K562 (cell line): ENCODE results near the gene SMG9. TPM values are rescaled to one million over a fixed set of nuclear protein-coding genes. Genes with fewer than 3 reads are reported as not detected.

Experiments
- BMI1 ChIP-seq: fragments of 150-350 bp; IDR thresholded peaks from 2 replicates; pipeline ENCODE4 v1.6.1; 2014; ENCODE audit warnings: low read length
- COPS2 ChIP-seq: fragments of 450-650 bp; conservative IDR thresholded peaks from 2 replicates; pipeline ENCODE4 v1.6.1; 2016; ENCODE audit warnings: mild to moderate bottlenecking, moderate library complexity
- FOXK2 ChIP-seq, 2 experiments: fragments of 450-650 bp; IDR thresholded peaks in 1 of 2; conservative IDR thresholded peaks in 1 of 2; 2 replicates each; pipeline ENCODE4 v1.6.1; 2016; ENCODE audit warnings: low read depth in 2 of 2, mild to moderate bottlenecking in 1 of 2
- FOXP1 ChIP-seq: sonication (generic); formaldehyde crosslinking; IDR thresholded peaks from 2 replicates; pipeline ENCODE4 v1.8.0; 2022; ENCODE audit warnings: mild to moderate bottlenecking, missing genetic modification reagents
- FUS ChIP-seq: fragments of 200-400 bp; formaldehyde crosslinking; optimal IDR thresholded peaks from 2 replicates; pipeline ENCODE3; 2017; ENCODE audit warnings: low read depth, low read length
- MBD2 ChIP-seq: sonication (generic); IDR thresholded peaks from 2 replicates; pipeline ENCODE4 v1.6.1; 2016; ENCODE audit warnings: low read depth, borderline replicate concordance
- MYBL2 ChIP-seq, 2 experiments: fragments of 450-650 bp in 1 of 2; sonication (generic) in 1 of 2; formaldehyde crosslinking in 1 of 2; IDR thresholded peaks; 2 replicates each; pipeline versions ENCODE4 v1.6.1 to v1.8.1; 2017 to 2022; ENCODE audit warnings: borderline replicate concordance in 1 of 2, inconsistent platforms in 1 of 2, low read depth in 1 of 2, mild to moderate bottlenecking in 1 of 2, missing genetic modification reagents in 1 of 2, moderate library complexity in 1 of 2
- NKRF ChIP-seq: fragments of 450-650 bp; IDR thresholded peaks from 2 replicates; pipeline ENCODE4 v1.6.1; 2016; ENCODE audit warnings: borderline replicate concordance
- RREB1 ChIP-seq: fragments of 250-450 bp; sonication (Bioruptor Pico); IDR thresholded peaks from 2 replicates; pipeline ENCODE4 v1.4.0; 2020
- STAT5A ChIP-seq: IDR thresholded peaks from 2 replicates; pipeline ENCODE4 v1.6.1; 2012; ENCODE audit warnings: low read length, inconsistent platforms, borderline replicate concordance
- TCF15 ChIP-seq: fragments of 250-450 bp; sonication (Bioruptor Pico); IDR thresholded peaks from 2 replicates; pipeline ENCODE4 v1.8.0; 2022; ENCODE audit warnings: moderate library complexity, mild to moderate bottlenecking, inconsistent platforms
- ZBTB8A ChIP-seq: fragments of 450-650 bp; IDR thresholded peaks from 2 replicates; pipeline ENCODE4 v1.6.1; 2018; ENCODE audit warnings: mild to moderate bottlenecking, moderate library complexity; ENCODE audit not compliant: partially characterized antibody
- ZNF174 ChIP-seq: fragments of 250-450 bp; sonication (Bioruptor Pico); IDR thresholded peaks from 2 replicates; pipeline ENCODE4 v1.4.0; 2020; ENCODE audit warnings: mild to moderate bottlenecking
- ZNF436 ChIP-seq: fragments of 250-450, 450-650 bp; sonication (Bioruptor Pico); formaldehyde crosslinking; IDR thresholded peaks from 2 replicates; pipeline ENCODE4 v1.7.0; 2020; ENCODE audit warnings: mild to moderate bottlenecking
- ZNF586 ChIP-seq: fragments of 450-650 bp; formaldehyde crosslinking; conservative IDR thresholded peaks from 2 replicates; pipeline ENCODE4 v1.4.0; 2020; ENCODE audit warnings: mild to moderate bottlenecking, moderate library complexity
- ZNF668 ChIP-seq: fragments of 250-450 bp; sonication (Bioruptor Pico); IDR thresholded peaks from 2 replicates; pipeline ENCODE4 v1.8.0; 2022; ENCODE audit warnings: mild to moderate bottlenecking, inconsistent platforms
- ZNF766 ChIP-seq: fragments of 200-800 bp; sonication (Bioruptor generic); conservative IDR thresholded peaks from 2 replicates; pipeline ENCODE4 v1.6.1; 2016; ENCODE audit warnings: missing genetic modification characterization, missing compliant biosample characterization
- polyA plus RNA-seq, 8 experiments: library from polyadenylated mRNA; depleted of rRNA in 4 of 8; stranded (reverse) in 5 of 8; unstranded in 3 of 8; fragments of >200 nt; fragmentation: Nextera tagmentation in 2 of 8; fragmentation: Illumina TruSeq in 1 of 8; extraction: Ambion mirVana in 2 of 8; extraction: Trizol in 1 of 8; gene quantifications; 2 replicates each; pipeline versions ENCODE4 v1.2.1 to v1.2.3, GENCODE V29; 2011 to 2014; ENCODE audit warnings: inconsistent platforms in 1 of 8, missing spikeins in 1 of 8
- total RNA-seq, 7 experiments: library from RNA; depleted of rRNA in 6 of 7; stranded (reverse); fragments of >200 nt in 6 of 7; fragmentation: Illumina TruSeq in 2 of 7; extraction: Trizol in 2 of 7; gene quantifications; 2 replicates each; pipeline versions ENCODE4 v1.2.1 to v1.2.3, GENCODE V29; 2011 to 2021; ENCODE audit warnings: low replicate concordance in 1 of 7
- TF ChIP-seq, protein P1 (sequence below): fragments of 150-350 bp; conservative IDR thresholded peaks from 2 replicates; pipeline ENCODE4 v1.6.1; 2014; ENCODE audit warnings: low read length

The SMG9 gene
- total and polyA plus RNA-seq, 9 of the 15 experiments (the other 6 are each of a cell fraction or from before 2014, with no cell fraction given), result 1.7 to 79.7 (median 40.2) TPM

DNA sequence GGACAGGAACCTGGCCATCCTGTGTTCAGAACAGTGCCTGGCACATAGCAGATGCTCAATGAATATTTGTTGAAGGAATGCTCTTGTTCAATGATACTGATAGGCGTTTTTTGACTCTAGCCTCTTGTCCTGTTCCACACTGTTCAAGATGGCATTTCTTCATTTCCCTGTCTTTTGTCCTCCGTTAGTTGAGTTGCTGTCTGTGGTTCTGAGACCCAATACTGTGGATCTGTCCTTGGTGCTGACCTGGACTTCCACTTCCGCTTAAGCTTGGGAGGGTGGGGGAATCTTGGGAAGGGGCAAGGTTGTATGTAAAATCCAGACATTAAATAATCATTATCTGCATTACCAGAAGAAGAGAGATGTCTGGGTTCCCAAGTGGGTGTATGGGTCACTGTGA is 34.3 kb upstream of the SMG9 start (continued):
- TF ChIP-seq MBD2 (no peak), FOXK2 (conservative IDR thresholded peaks at IDR 0.05 in 1 of 2, IDR thresholded peaks at IDR 0.05 in 1 of 2; ENCODE audit: low read depth in 2 of 2) (no peak), ZNF668 (CRISPR knock-in tag) (no peak), ZNF174 (CRISPR knock-in tag) (no peak), ZBTB8A (no peak), FUS (no peak), MYBL2 (IDR thresholded peaks at IDR 0.05; ENCODE audit: low read depth) (no peak), MYBL2 (CRISPR knock-in tag; IDR thresholded peaks at IDR 0.05; ENCODE audit: borderline replicate concordance) (no peak), COPS2 (no peak), ZNF586 (no peak), STAT5A (no peak), FOXP1 (CRISPR knock-in tag) (peak; percentile 24; the same call in 1 of the 2 replicates), RREB1 (CRISPR knock-in tag) (no peak), NKRF (0 out of 2 replicates have a peak, but pooled peaks have one; percentile 25), BMI1 (no peak), TCF15 (CRISPR knock-in tag) (no peak), ZNF766 (CRISPR knock-in tag) (peak; percentile 96), ZNF436 (CRISPR knock-in tag) (no peak)
- TF ChIP-seq, protein P1, sequence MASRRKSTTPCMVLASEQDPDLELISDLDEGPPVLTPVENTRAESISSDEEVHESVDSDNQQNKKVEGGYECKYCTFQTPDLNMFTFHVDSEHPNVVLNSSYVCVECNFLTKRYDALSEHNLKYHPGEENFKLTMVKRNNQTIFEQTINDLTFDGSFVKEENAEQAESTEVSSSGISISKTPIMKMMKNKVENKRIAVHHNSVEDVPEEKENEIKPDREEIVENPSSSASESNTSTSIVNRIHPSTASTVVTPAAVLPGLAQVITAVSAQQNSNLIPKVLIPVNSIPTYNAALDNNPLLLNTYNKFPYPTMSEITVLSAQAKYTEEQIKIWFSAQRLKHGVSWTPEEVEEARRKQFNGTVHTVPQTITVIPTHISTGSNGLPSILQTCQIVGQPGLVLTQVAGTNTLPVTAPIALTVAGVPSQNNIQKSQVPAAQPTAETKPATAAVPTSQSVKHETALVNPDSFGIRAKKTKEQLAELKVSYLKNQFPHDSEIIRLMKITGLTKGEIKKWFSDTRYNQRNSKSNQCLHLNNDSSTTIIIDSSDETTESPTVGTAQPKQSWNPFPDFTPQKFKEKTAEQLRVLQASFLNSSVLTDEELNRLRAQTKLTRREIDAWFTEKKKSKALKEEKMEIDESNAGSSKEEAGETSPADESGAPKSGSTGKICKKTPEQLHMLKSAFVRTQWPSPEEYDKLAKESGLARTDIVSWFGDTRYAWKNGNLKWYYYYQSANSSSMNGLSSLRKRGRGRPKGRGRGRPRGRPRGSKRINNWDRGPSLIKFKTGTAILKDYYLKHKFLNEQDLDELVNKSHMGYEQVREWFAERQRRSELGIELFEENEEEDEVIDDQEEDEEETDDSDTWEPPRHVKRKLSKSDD, result no peak
